HEK293 (cell line): ENCODE data around the gene PRDM13.

Experiments
- KLF8 ChIP-seq: fragments of 450-650 bp; formaldehyde crosslinking; IDR thresholded peaks from 2 replicates; pipeline ENCODE4 v1.5.1; 2016; ENCODE audit warnings: missing biosample characterization, missing genetic modification characterization
- MEIS1 ChIP-seq: sonication (generic); formaldehyde crosslinking; IDR thresholded peaks from 2 replicates; pipeline ENCODE4 v1.8.1; 2022; ENCODE audit warnings: missing genetic modification reagents, mild to moderate bottlenecking, borderline replicate concordance
- MZF1 ChIP-seq: fragments of 450-650 bp; formaldehyde crosslinking; IDR thresholded peaks from 2 replicates; pipeline ENCODE4 v1.5.1; 2017; ENCODE audit warnings: missing biosample characterization, missing genetic modification characterization, borderline replicate concordance
- OSR2 ChIP-seq: fragments of 450-650 bp; formaldehyde crosslinking; IDR thresholded peaks from 2 replicates; pipeline ENCODE4 v1.5.1; 2016; ENCODE audit warnings: missing biosample characterization, missing genetic modification characterization
- ZBTB20 ChIP-seq: fragments of 450-650 bp; formaldehyde crosslinking; IDR thresholded peaks from 2 replicates; pipeline ENCODE4 v1.5.1; 2016; ENCODE audit warnings: missing biosample characterization, missing genetic modification characterization
- ZFP41 ChIP-seq: fragments of 450-650 bp; formaldehyde crosslinking; IDR thresholded peaks from 2 replicates; pipeline ENCODE4 v1.5.1; 2016; ENCODE audit warnings: missing biosample characterization, missing genetic modification characterization, borderline replicate concordance
- ZNF10 ChIP-seq: fragments of 450-650 bp; formaldehyde crosslinking; IDR thresholded peaks from 2 replicates; pipeline ENCODE4 v1.5.1; 2017; ENCODE audit warnings: missing biosample characterization, missing genetic modification characterization
- ZNF138 ChIP-seq: fragments of 450-650 bp; formaldehyde crosslinking; IDR thresholded peaks from 2 replicates; pipeline ENCODE4 v1.5.1; 2016; ENCODE audit warnings: missing biosample characterization, missing genetic modification characterization, borderline replicate concordance
- ZNF184 ChIP-seq: fragments of 450-650 bp; IDR thresholded peaks from 2 replicates; pipeline ENCODE4 v1.5.1; 2018; ENCODE audit warnings: missing biosample characterization, mild to moderate bottlenecking, missing genetic modification characterization
- ZNF37A ChIP-seq: fragments of 450-650 bp; IDR thresholded peaks from 2 replicates; pipeline ENCODE4 v1.5.1; 2018; ENCODE audit warnings: missing biosample characterization, missing genetic modification characterization
- ZNF501 ChIP-seq: fragments of 450-650 bp; formaldehyde crosslinking; IDR thresholded peaks from 2 replicates; pipeline ENCODE4 v1.5.1; 2016; ENCODE audit warnings: missing biosample characterization, missing genetic modification characterization
- ZNF514 ChIP-seq: fragments of 450-650 bp; formaldehyde crosslinking; IDR thresholded peaks from 2 replicates; pipeline ENCODE4 v1.5.1; 2016; ENCODE audit warnings: missing biosample characterization, missing genetic modification characterization
- ZNF558 ChIP-seq: fragments of 450-650 bp; formaldehyde crosslinking; IDR thresholded peaks from 2 replicates; pipeline ENCODE4 v1.5.1; 2016; ENCODE audit warnings: missing biosample characterization, missing genetic modification characterization
- ZNF654 ChIP-seq: fragments of 450-650 bp; formaldehyde crosslinking; IDR thresholded peaks from 2 replicates; pipeline ENCODE4 v1.5.1; 2016; ENCODE audit warnings: low read depth, missing biosample characterization, missing genetic modification characterization
- ZNF707 ChIP-seq: fragments of 450-650 bp; formaldehyde crosslinking; IDR thresholded peaks from 2 replicates; pipeline ENCODE4 v1.5.1; 2016; ENCODE audit warnings: missing biosample characterization, missing genetic modification characterization
- ZNF843 ChIP-seq: fragments of 450-650 bp; formaldehyde crosslinking; IDR thresholded peaks from 2 replicates; pipeline ENCODE4 v1.5.1; 2016; ENCODE audit warnings: missing biosample characterization, missing genetic modification characterization
- TF ChIP-seq, protein P1 (sequence below): fragments of 450-650 bp; formaldehyde crosslinking; conservative IDR thresholded peaks from 2 replicates; pipeline ENCODE4 v1.5.1; 2016; ENCODE audit warnings: low read depth, missing biosample characterization, missing genetic modification characterization
- TF ChIP-seq, protein P2 (sequence below): fragments of 450-650 bp; formaldehyde crosslinking; IDR thresholded peaks from 2 replicates; pipeline ENCODE4 v1.5.1; 2016; ENCODE audit warnings: missing biosample characterization, missing genetic modification characterization, borderline replicate concordance
- TF ChIP-seq, protein P3 (sequence below): fragments of 450-650 bp; formaldehyde crosslinking; IDR thresholded peaks from 2 replicates; pipeline ENCODE4 v1.5.1; 2016; ENCODE audit warnings: missing biosample characterization, missing genetic modification characterization
- TF ChIP-seq, protein P4 (sequence below): fragments of 450-650 bp; formaldehyde crosslinking; IDR thresholded peaks from 2 replicates; pipeline ENCODE4 v1.5.1; 2016; ENCODE audit warnings: missing biosample characterization, missing genetic modification characterization
- TF ChIP-seq, protein P5 (sequence below): fragments of 450-650 bp; formaldehyde crosslinking; IDR thresholded peaks from 2 replicates; pipeline ENCODE4 v1.5.1; 2016; ENCODE audit warnings: missing biosample characterization, missing genetic modification characterization
- TF ChIP-seq, protein P6 (sequence below): fragments of 450-650 bp; formaldehyde crosslinking; IDR thresholded peaks from 2 replicates; pipeline ENCODE4 v1.5.1; 2017; ENCODE audit warnings: missing biosample characterization, mild to moderate bottlenecking, missing genetic modification characterization, moderate library complexity

PRDM13 gene

DNA sequence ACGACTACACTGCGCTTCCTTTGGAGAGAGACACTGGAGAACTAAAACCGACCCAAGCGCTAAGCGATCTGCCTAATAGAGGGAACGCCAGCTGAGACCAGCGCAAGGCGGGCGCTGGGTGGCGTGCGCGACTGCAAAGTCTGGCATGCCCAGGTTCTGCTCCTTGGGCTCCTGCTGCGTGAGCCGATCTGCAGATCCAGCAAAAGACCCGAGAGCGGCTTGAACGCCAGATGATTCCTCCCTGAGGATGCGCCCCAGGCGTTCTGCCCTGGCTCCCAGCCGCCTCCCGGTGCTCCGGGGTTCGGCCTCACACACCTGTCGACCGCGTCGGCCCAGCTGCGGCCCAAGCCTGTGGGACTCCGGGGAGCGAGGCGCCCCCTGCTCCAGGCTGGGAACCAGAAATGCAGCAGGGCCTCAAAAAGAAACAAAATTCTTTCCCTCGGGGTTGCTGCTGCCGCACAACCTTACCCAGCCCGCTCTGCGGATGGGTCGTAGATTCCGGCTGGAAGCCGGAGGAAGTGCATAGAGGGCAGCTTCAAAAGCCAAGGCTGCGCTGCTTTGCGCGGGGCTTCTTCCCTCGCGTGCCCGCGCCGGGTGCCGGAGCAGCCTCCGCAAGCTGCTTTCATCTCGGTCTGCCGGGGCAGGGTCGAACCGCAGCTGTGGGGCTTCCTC is 17.9 kb upstream of the PRDM13 start (continued):
- TF ChIP-seq, protein P1, sequence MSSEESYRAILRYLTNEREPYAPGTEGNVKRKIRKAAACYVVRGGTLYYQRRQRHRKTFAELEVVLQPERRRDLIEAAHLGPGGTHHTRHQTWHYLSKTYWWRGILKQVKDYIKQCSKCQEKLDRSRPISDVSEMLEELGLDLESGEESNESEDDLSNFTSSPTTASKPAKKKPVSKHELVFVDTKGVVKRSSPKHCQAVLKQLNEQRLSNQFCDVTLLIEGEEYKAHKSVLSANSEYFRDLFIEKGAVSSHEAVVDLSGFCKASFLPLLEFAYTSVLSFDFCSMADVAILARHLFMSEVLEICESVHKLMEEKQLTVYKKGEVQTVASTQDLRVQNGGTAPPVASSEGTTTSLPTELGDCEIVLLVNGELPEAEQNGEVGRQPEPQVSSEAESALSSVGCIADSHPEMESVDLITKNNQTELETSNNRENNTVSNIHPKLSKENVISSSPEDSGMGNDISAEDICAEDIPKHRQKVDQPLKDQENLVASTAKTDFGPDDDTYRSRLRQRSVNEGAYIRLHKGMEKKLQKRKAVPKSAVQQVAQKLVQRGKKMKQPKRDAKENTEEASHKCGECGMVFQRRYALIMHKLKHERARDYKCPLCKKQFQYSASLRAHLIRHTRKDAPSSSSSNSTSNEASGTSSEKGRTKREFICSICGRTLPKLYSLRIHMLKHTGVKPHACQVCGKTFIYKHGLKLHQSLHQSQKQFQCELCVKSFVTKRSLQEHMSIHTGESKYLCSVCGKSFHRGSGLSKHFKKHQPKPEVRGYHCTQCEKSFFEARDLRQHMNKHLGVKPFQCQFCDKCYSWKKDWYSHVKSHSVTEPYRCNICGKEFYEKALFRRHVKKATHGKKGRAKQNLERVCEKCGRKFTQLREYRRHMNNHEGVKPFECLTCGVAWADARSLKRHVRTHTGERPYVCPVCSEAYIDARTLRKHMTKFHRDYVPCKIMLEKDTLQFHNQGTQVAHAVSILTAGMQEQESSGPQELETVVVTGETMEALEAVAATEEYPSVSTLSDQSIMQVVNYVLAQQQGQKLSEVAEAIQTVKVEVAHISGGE (tag by site-specific recombination), result peak; percentile 25; the same call in 1 of the 2 replicates
- TF ChIP-seq OSR2 (tag by site-specific recombination), result no peak
- TF ChIP-seq, protein P2, sequence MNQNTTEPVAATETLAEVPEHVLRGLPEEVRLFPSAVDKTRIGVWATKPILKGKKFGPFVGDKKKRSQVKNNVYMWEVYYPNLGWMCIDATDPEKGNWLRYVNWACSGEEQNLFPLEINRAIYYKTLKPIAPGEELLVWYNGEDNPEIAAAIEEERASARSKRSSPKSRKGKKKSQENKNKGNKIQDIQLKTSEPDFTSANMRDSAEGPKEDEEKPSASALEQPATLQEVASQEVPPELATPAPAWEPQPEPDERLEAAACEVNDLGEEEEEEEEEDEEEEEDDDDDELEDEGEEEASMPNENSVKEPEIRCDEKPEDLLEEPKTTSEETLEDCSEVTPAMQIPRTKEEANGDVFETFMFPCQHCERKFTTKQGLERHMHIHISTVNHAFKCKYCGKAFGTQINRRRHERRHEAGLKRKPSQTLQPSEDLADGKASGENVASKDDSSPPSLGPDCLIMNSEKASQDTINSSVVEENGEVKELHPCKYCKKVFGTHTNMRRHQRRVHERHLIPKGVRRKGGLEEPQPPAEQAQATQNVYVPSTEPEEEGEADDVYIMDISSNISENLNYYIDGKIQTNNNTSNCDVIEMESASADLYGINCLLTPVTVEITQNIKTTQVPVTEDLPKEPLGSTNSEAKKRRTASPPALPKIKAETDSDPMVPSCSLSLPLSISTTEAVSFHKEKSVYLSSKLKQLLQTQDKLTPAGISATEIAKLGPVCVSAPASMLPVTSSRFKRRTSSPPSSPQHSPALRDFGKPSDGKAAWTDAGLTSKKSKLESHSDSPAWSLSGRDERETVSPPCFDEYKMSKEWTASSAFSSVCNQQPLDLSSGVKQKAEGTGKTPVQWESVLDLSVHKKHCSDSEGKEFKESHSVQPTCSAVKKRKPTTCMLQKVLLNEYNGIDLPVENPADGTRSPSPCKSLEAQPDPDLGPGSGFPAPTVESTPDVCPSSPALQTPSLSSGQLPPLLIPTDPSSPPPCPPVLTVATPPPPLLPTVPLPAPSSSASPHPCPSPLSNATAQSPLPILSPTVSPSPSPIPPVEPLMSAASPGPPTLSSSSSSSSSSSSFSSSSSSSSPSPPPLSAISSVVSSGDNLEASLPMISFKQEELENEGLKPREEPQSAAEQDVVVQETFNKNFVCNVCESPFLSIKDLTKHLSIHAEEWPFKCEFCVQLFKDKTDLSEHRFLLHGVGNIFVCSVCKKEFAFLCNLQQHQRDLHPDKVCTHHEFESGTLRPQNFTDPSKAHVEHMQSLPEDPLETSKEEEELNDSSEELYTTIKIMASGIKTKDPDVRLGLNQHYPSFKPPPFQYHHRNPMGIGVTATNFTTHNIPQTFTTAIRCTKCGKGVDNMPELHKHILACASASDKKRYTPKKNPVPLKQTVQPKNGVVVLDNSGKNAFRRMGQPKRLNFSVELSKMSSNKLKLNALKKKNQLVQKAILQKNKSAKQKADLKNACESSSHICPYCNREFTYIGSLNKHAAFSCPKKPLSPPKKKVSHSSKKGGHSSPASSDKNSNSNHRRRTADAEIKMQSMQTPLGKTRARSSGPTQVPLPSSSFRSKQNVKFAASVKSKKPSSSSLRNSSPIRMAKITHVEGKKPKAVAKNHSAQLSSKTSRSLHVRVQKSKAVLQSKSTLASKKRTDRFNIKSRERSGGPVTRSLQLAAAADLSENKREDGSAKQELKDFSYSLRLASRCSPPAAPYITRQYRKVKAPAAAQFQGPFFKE (tag by site-specific recombination), result no peak
- no peak for TF ChIP-seq MEIS1 (CRISPR knock-in tag)
- no peak for TF ChIP-seq ZNF514 (tag by site-specific recombination)
- peak; percentile 93 for TF ChIP-seq ZNF501 (tag by site-specific recombination)
- TF ChIP-seq MZF1, result no peak
- TF ChIP-seq ZFP41, result no peak
- no peak for TF ChIP-seq KLF8 (tag by site-specific recombination)
- TF ChIP-seq ZBTB20 (tag by site-specific recombination), result peak; percentile 83
- no peak; the same call in 1 of the 2 replicates for TF ChIP-seq ZNF843
- TF ChIP-seq, protein P3, sequence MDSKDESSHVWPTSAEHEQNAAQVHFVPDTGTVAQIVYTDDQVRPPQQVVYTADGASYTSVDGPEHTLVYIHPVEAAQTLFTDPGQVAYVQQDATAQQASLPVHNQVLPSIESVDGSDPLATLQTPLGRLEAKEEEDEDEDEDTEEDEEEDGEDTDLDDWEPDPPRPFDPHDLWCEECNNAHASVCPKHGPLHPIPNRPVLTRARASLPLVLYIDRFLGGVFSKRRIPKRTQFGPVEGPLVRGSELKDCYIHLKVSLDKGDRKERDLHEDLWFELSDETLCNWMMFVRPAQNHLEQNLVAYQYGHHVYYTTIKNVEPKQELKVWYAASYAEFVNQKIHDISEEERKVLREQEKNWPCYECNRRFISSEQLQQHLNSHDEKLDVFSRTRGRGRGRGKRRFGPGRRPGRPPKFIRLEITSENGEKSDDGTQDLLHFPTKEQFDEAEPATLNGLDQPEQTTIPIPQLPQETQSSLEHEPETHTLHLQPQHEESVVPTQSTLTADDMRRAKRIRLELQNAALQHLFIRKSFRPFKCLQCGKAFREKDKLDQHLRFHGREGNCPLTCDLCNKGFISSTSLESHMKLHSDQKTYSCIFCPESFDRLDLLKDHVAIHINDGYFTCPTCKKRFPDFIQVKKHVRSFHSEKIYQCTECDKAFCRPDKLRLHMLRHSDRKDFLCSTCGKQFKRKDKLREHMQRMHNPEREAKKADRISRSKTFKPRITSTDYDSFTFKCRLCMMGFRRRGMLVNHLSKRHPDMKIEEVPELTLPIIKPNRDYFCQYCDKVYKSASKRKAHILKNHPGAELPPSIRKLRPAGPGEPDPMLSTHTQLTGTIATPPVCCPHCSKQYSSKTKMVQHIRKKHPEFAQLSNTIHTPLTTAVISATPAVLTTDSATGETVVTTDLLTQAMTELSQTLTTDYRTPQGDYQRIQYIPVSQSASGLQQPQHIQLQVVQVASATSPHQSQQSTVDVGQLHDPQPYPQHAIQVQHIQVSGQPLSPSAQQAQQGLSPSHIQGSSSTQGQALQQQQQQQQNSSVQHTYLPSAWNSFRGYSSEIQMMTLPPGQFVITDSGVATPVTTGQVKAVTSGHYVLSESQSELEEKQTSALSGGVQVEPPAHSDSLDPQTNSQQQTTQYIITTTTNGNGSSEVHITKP (tag by site-specific recombination), result 0 out of 2 replicates have a peak, but pooled peaks have one; percentile 16
- 0 out of 2 replicates have a peak, but pooled peaks have one; percentile 67 for TF ChIP-seq ZNF558 (tag by site-specific recombination)
- peak; percentile 77 for TF ChIP-seq ZNF654 (tag by site-specific recombination)
- no peak for TF ChIP-seq ZNF10 (tag by site-specific recombination)
- no peak for TF ChIP-seq ZNF184 (tag by site-specific recombination)
- TF ChIP-seq, protein P4, sequence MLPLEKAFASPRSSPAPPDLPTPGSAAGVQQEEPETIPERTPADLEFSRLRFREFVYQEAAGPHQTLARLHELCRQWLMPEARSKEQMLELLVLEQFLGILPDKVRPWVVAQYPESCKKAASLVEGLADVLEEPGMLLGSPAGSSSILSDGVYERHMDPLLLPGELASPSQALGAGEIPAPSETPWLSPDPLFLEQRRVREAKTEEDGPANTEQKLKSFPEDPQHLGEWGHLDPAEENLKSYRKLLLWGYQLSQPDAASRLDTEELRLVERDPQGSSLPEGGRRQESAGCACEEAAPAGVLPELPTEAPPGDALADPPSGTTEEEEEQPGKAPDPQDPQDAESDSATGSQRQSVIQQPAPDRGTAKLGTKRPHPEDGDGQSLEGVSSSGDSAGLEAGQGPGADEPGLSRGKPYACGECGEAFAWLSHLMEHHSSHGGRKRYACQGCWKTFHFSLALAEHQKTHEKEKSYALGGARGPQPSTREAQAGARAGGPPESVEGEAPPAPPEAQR (tag by site-specific recombination), result no peak
- TF ChIP-seq, protein P5, sequence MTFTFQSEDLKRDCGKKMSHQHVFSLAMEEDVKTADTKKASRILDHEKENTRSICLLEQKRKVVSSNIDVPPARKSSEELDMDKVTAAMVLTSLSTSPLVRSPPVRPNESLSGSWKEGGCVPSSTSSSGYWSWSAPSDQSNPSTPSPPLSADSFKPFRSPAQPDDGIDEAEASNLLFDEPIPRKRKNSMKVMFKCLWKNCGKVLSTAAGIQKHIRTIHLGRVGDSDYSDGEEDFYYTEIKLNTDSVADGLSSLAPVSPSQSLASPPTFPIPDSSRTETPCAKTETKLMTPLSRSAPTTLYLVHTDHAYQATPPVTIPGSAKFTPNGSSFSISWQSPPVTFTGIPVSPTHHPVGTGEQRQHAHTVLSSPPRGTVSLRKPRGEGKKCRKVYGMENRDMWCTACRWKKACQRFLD, result no peak
- TF ChIP-seq ZNF138 (tag by site-specific recombination), result no peak
- TF ChIP-seq, protein P6, sequence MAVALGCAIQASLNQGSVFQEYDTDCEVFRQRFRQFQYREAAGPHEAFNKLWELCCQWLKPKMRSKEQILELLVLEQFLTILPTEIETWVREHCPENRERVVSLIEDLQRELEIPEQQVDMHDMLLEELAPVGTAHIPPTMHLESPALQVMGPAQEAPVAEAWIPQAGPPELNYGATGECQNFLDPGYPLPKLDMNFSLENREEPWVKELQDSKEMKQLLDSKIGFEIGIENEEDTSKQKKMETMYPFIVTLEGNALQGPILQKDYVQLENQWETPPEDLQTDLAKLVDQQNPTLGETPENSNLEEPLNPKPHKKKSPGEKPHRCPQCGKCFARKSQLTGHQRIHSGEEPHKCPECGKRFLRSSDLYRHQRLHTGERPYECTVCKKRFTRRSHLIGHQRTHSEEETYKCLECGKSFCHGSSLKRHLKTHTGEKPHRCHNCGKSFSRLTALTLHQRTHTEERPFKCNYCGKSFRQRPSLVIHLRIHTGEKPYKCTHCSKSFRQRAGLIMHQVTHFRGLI (tag by site-specific recombination), result peak; percentile 58; the same call in 1 of the 2 replicates
- TF ChIP-seq ZNF37A (tag by site-specific recombination), result no peak
- TF ChIP-seq ZNF707 (tag by site-specific recombination), result no peak
